HG03103 (cell line): ENCODE data around the gene ERVW-1.

Source experiments
- ATAC-seq: cut with Tn5 transposase; IDR thresholded peaks from one replicate; pipeline ENCODE4 v1.9.1; 2021; ENCODE audit warnings: low read depth; ENCODE audit not compliant: unreplicated experiment

Gene ERVW-1

DNA sequence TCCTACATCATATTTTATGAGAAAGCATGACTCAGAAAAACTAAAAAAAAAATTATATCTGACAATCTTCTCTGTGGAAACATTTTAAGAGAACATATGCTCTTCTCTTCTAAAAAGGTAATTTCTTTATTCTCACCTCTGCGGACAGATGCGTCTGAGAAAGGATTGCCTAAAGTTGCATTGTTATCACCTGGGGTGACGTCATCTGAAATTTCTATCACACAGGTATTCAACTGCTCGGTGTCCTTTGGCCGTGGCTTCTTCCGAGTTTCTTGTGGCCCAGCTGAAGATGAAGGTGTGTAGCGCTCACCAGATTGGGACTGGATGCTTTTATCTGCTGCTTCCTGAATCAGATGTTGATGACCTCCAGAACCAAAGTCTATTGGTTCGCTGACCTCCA is 44.7 kb downstream of the ERVW-1 start:
- ATAC-seq, result no peak

DNA sequence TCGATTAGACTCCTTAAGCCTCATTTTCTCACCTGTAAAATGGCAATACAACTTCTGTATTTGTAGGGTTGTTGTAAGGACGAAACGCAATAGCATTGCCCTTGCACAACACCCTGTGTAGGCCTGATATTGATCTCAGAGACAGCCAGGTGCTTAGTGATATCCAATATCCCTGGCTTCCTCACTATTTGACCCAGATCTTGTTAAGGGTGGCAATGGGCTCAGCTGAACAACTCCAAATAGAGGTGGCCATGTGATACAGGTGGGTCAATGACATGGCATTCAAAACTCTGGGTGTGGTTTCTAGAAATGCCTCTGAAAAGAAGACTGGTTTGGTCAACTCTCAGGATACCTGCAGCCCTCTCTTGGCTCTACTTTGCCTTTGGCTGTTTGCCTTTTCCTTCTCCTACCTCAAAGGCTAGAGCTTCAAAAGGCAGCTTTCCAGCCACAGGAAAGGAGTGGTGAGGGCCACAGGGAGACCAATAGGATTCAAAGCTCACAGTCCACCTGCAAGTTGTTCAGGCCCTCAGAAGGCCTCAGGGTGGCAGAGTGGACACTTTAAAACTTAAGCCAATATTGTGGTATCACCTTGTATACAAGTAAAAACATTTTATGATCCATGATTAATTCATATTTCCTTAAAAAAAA is 45.3 kb downstream of the ERVW-1 start:
- ATAC-seq, result no peak

DNA sequence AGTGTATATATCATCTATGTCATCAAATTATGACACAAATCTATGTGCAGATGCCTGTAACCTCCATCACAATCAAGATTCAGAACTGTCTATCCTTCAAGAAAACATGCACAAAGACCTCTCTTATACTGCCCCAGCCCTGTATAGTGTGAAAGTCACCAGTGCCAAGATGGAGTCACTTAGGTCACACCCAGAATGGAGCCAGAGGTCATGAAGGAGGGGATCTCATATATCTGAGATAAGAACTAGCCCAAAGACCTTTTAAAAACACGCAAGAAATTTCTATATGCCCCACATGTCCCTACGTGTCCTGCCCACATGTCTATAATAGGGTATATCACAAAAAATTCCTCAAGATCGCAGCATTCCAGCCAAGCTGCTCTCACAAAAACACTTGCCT is 50.6 kb downstream of the ERVW-1 start:
- no peak for ATAC-seq

DNA sequence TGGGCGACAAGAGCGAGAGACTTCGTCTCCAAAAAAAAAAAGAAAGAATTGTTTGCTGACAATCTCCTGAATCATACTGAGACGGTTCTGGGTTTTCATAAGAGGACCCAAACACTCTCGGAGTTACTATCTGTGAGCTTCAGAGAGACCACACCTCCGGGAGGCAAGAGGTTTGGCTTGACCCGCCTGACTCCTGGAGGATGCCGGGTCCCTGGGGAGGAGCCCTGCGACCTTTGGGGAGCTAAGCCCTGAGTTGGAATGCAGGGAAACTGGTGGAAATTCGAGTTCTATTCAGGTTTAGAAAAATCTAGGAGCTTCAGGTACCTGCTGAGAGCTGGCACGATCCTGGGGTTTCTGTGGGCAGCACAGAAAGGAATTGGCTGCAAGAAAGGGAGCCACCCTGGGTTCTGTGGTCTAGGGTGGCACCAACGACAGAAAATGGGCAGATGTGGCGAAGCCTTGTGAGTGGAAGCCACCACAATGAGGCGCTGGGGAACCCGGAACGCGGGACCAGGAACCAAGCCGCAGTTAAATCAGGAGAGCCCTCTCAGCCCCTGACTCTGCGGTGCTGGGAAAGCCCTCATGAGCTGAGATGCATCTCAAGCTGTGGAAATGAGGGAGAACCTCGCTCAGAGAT is 52.3 kb downstream of the ERVW-1 start:
- no peak for ATAC-seq

DNA sequence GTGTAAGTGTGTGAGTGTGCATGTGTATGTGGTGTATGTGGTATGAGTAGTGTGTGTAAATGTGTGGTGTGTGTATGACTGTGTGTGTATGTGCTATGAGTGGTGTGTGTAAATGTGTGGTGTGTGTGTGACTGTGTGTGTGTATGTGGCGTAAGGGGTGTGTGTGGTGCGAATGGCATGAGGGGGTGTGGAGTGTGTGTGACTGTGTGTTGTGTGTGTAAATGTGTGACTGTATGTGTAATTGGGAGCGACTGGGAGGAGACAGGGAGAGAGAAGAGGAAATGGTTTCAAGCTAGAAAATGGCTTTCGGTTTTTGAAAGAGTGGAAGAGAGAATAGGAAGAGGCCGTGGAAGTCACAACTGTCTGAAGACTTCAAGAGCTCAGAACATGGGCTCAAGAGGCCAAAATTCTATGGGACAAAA is 54.0 kb downstream of the ERVW-1 start:
- no peak for ATAC-seq

DNA sequence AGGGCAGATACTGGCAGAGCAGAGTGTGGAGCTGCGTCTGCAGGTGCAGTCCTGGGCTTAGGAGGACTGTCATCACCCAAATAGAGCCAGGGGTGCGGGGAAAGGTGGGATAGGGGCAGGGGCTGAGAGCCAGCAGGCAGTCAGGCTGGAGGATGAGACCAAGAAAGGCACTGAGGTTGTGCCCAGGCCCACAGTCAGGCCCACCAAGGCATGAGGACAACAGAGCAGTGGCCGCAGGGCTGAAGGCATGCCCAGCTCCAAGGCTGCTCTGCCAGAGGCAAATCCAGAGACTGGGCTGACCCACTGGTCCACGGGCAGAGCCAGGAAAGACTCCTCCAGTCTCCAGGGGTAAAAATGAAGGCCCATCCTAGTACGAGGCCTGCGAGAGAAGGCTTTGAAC is 54.8 kb downstream of the ERVW-1 start:
- ATAC-seq, result no peak

DNA sequence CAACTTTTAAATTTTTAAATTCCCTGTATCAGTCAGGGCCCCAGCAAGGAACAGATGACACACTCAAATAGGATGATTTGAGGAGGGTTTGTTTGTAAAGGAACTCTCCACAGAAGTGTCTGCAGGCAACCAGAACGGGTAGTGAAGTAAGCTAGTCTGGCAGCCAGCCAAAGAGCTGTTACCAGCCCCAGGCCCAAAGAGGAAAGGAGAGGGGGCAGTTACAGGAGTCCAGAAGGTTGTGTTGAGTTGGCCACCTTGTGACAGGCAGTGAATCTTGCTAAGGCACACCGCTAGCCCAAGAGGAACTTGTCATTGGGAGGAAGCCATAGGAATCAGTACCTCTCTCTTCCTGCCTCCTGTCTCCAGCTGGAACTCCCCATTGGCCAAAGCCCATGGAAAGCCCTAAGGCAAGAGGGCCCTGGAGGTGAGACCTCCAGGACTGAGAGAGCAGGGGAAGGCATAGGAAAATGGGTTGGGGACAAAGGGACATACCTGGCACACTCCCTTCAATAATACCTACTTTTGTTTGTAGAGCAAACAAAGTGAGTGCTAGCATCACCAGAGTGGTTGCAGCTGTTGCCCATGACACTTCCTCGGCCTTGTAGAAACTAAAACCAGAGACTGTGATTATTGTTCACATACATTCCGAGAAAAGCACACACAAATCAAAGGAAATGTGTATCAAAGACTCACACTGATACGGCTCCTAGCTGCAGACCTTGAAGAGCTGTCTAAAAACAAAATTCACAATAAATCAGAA is 55.9 kb downstream of the ERVW-1 start:
- ATAC-seq, result no peak
